Femur (tissue), 1 donor: ENCODE measurements around the gene CTNNBL1.
"Not testable (repeated sequence)": the region's sequence is repeated elsewhere in the genome, so short reads cannot be mapped to it uniquely, and the experiment has no call there.

ENCODE experiments used
- DNase-seq: peaks from one replicate; pipeline ENCODE4 v3.0.0-alpha.2; 2017

Gene CTNNBL1

DNA sequence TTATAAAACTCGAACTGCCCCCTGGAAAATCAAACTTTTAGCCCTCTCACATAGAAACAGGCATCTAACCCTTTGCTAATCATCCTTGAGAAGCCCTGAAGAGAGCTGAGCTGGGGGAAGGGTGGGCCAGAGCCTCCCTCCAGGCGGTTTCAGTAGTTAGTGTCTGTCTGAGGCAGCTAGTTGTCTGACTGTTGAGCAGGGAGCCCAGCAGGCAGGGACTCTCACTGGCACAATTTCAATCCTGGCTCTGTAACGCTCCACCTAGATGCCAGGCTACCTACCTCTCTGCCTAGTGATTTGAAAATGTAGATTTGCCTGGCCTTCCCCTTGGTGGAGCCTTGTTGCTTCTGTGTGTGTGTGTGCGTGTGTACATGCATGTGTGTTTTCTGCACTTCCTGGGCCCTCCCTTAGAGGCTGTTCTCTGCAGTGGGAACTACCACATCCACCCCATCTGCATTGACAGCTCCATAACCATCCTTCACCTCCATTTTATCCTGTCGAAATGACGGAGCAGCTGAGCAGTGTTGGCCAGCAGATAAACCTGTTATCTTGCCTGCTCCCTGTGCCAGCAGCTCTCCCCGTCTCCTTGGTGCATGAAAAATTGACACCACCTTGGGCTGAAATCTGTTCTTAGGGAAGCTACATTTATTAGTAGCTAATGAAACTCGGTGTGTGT is 139.5 kb downstream of the CTNNBL1 start:
- no peak for DNase-seq

DNA sequence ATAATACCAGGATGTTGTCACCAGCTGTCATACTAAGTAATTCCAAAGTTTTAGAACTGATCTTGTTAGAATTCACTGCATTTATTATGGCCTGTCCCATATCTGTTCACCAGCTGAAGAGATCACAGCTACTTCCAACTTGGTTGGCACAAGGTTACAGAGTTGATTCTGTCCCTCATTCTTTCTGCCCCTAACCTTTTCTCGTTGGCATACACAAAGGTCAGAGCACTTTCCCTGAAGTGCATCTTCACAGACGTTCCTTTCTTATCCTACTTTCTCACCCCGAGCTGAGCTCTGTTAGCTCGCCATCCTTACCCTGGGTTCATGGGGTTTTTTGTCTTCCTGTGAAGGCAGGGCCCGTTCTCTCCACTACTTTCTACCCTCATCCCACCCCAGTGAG is 143.1 kb downstream of the CTNNBL1 start:
- no peak for DNase-seq

DNA sequence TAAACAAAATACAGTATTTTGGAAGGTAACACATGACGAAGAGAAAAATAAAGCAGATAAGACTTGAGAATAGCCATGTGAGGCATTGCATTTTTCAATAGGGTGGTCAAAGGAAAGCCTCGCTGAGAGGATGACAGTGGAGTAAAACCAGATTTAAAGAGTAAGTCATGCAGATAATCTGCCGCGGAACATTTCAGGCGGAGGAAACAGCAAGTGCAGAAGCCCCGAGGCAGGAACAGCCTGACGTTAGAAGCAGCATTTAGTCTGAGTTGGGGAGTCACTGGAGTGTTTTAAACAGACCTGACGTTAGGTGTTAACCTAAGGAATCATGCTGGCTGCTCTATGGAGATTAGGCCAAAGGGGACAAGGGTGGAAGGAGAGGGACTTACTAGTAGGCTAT is 144.1 kb downstream of the CTNNBL1 start:
- DNase-seq, result no peak

DNA sequence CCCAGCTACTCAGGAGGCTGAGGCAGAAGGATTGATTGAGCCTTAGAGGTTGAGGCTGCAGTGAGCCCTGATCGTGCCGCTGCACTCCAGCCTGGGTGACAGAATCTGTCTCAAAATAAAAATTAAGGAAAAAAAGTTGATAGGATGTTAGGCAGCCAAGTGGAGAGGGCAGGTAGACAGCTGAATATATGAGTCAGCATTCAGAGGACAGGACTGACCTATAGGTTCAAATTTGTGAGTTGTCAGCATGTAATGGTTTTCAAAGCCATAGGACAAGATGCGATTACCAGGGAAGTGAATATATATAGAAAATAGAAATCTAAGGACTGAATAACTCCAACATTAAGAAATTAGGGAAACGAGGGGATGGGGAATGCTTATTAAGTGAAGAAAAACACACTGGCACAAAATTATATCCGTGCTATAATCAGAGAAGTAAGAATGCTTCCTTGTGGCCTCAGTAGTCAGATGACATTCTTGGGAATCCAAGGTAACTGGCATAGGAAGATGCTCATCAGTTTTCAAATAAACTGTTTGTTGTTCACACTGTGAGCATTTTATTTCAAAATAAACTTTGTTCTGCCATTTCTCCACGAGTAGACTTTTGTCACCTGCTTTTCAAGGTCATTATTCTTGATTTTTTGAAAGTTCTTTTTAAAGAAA is 145.1 kb downstream of the CTNNBL1 start:
- no peak for DNase-seq

DNA sequence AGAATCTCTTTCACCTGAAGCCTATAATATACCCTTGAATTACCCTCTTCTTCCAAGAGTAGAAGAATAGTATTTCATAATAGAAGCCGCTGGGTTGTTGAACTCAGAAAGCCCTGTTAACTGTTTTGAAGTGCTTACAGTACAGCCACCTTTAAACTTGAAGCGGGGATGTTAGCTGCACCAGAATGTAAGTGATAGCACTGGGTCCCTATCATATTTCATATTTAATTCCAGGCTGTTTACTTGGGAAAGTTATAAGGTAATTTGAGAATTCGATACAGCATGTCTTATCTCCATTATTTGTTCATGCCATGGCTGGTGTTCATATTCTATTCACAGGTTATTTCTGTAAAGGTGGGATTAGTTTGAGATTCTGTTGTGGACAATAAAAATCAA is 145.6 kb downstream of the CTNNBL1 start:
- no peak for DNase-seq

DNA sequence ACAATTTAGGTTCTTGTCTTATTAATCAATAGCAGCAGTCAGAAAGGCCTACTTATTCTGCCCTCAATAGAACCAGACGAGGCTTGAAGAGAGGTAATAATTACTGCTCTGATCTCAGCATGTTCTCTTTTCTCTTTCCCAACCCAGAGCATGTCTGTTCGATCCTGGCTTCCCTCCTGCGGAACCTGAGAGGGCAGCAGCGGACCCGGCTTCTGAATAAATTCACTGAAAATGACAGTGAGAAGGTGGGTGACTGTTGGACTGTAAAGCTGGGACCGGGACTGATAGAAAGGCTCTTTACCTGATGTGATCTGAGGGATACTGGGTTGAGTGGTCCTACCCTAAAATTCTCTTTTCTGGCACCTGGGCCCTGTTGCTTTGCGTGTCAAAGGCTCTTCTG is 146.1 kb downstream of the CTNNBL1 start:
- DNase-seq, result no peak

DNA sequence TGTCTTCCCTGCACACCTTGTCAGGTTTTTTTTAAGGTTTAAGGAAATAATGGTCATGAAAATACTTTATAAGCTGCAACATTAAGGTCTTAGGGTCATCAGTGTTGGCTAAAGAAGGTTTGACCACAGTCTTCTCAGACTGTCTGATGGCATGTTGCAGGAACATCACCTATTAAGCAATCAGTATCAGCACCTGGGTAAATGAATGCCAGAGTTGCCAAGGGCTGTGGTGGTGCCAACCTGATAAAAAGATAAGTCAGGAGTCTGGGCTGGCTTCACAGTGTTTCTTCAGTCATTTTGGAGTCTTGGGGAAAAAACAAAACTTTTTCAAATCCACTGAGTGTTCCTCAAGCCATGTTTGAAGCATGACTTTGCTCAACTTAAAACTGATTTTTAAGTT is 147.6 kb downstream of the CTNNBL1 start:
- DNase-seq, result no peak

DNA sequence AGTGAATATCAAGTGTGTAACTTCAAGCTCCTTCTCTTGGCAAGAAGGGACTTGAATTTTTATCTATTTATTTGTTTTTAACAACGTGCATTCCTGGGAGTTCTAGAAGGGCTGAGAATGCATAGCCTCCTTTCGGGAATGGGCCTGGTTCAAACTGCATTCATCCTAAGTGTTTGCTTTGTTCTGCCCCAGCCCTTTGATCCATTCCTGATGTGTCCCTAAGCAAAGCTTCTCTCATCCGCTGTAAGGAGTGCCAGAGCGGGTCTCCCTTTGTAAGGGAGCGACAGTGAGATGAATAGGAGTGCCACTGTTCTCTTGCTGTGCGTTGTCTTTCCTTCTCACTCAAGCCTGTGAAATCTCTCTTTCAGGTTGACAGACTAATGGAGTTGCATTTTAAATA is 148.1 kb downstream of the CTNNBL1 start:
- no peak for DNase-seq

DNA sequence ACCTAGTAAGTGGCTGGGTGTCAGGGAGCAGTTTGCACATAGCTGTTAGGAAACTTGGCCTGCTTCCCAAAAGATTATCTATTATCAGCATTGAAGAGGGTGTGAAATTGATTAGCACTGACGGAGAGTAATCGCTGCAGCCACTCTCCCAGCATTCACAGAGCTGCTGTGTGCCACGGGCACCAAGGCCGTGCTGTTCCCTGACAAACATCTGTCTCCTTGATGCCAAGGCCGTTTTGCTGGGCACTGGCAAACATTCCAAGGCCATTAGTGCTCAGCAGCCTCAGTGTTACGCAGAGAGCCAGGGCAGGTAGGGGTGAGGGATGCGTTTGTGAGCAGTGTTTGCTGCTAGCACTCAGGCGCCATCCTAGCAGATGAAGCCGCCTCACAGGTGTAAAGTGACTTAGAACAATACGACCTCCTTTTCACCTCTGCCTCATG is 151.4 kb downstream of the CTNNBL1 start:
- DNase-seq, result no peak

DNA sequence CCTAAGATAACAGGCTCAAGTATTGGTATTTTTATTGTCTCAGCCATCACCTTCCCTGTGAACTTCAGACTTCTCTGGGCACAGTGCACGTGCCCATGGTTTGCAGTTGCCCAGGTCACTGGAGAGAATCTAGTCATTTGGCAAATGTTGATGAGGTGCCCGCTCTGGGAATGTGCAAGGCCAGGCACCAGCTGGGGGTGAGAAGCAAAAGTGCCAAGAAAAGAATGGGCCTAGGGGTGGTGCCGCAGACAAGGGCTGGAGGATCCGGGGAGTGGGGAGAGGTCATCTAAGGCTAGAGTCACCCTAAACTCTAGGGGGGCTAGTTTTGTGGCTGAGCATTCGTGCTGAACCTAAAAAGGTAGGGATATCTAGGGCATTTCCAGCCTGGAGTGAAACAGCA is 152.0 kb downstream of the CTNNBL1 start:
- DNase-seq, result no peak

DNA sequence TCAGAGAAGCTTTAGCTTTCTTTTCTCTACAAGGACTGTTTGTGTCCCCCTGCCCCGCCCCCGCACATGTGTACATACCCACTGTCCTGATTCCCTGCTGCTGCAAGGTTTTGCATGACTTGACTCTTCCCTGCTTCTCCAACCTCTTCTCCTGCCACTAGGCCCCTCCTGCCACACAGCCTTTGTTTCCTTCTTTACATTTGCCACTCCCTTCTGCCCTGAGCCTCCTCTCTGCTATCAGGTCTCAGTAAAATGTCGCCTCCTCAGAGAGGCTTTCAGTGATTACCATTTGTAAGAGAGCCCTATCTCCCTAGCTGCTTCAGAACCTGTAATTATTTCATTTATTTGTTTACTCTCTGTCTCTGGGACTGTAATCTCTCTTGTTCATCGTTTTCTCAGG is 152.7 kb downstream of the CTNNBL1 start:
- no peak for DNase-seq

DNA sequence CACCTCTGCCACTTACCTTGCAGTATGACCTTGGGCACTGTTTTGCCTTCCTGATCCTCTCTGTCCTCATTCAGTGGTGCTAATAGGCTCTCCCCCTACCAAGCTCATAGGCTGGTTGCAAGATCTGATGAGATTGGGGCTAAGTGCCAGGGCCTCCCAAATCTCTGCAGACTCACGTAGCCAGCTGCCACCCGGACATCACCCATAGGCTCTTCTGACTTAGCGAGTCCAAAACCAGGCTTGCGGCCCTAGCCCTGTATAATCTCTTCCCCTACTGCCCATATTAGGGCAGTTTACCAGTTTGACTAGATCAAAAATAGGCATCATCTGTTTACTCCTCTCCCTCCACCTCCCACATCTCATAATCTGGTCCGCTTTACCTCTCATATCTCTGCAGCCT is 154.9 kb downstream of the CTNNBL1 start:
- DNase-seq, result no peak

DNA sequence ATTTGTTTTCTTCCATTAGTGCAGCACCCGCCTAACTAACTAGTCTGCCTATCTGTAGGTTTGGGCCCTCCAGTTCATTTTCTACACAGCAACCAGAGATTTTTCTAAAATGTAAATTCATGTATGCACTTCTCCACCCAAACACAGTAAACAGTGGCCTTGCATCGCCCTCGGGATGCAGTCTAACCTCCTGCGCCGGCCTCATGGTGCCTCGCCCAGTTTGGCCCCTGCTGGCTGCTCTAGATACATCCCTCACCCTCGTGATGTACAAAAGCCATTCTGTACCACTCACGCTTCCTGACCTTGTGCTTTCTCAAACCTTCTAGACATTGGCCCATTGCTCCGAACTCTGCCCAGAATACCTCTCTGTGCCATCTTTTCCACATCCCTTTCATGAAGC is 155.3 kb downstream of the CTNNBL1 start:
- DNase-seq, result no peak

DNA sequence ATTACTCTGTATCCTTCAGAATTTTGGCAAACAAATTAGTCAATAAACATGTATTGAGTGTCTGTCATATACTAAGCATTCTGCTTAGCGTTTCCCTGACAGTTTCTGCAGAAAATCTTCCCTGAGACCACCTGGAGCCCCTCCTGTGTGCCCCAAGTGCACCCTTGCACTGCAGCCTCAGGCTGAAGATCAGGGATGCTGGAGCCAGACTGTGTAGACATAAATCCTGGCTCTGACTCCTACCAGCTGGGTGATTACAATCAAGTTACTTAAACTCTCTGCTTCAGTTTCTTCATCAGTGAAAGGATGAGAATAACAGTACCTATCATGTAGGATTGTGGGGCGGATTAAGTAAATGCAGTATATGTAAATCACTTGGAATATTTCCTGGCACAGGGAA is 155.7 kb downstream of the CTNNBL1 start:
- no peak for DNase-seq

DNA sequence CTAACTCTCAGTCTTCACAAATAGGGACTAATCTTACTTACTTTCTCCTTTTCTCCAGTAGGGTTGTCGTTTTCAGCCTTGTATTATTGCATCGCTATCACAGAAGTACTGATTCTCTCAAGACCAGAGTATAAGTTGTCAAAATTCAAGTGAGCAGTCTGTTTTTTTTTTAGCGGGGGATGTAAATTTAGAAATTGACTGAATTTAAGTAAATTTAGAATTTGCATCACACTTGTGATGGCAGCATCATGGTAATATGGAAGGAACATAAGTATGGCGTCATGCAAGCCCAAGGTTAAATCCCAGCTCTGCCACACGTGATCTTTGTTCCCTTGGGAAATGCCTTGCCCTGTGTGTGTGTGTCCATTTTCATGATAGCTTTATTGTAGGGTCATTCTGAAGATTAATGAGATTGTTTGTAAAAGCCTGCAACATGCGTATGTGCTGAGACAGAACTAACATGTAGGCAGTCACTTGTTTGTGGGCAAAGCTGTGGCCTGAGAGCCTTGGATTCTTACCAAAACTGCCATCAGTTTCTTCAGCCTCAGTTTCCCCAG is 156.3 kb downstream of the CTNNBL1 start:
- no peak for DNase-seq

DNA sequence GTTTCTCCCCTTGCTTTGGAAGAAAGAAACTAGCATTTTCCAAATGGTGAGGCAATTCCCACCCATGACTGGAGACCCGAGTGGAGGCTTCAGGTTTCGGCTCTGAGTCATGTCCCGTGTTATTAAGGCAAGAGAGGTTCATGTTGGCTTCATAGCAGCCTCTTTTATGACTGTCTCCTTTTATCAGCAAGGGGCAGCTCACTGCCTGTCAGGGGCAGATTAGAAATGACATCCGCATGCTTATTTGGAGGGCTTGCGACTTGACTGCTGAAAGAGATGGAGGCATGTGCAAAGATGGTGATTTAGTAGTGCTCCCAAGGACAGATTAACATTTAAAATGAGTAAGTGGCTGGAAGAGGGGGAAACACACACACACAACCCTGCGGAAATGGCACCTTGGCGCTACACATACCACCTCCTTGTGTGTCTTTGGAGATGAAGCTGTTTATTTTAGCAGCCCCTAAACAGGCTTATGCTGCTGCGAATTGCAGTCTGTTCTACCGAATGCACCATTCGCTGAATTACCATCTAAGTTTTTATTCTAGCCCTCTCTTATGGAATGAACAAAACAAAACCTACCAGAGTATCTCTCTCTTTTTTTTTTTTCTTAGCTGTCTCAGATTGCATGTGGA is 157.0 kb downstream of the CTNNBL1 start:
- DNase-seq, result no peak

DNA sequence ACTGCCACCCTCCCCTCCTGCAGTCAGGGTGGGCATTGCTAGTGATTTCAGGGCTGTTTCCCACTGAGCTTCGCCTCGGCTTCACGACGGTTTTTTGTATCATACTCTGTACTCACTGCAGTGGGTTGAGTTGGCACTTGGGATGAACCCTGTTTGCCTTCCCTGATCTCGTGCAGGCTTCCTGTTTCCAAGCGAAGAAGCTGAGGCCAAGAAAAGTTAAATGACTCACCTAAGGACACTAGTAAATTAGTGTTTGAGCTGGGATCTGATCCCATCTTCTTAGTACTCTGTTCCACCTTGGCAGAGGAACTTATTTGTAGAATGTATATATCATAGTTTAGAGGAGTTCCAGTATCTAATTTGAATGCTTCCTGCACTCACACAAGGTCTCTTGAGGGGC is 158.8 kb downstream of the CTNNBL1 start:
- DNase-seq, result no peak

DNA sequence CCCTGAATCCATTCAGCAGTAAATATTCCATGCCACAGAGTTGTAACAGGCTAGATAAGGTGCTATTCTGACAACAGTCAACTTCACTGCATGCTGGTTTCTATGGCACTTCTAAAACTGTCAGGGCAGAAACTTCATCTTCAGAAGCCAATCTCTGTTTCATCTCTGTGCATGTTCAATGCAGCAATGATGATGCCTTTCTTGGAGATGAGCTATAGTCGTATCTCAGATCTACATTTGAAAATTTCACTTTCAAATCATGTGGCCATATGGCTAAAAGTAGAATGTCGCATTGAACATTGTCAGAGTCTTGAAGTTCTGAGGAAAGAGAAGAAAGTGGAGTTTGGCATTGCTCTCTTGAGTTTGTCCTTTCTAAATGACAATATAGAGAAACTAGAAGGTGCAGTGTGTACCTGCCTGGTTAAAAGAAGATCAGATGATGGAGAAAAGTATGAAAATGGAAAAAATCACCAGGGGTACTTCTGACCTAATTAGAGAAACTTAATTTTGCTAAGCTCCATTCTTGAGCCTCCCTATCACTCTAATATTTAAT is 160.1 kb downstream of the CTNNBL1 start:
- no peak for DNase-seq

DNA sequence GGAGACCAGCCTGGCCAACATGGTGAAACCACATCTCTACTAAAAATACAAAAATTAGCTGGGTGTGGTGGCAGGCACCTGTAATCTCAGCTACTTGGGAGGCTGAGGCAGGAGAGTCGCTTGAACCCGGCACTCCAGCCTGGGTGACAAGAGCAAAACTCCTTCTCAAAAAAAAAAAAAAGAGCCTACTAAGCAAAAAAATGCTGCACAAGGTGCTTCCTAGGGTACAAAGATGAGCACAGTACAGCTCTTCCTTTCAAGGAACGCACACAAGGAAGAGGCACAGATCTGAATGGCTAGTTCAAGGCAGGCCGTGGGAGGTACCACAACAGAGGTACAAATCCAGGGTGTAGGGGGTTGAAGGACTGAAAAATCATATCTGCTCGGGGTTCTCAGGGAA is 162.2 kb downstream of the CTNNBL1 start:
- not testable (repeated sequence) for DNase-seq

DNA sequence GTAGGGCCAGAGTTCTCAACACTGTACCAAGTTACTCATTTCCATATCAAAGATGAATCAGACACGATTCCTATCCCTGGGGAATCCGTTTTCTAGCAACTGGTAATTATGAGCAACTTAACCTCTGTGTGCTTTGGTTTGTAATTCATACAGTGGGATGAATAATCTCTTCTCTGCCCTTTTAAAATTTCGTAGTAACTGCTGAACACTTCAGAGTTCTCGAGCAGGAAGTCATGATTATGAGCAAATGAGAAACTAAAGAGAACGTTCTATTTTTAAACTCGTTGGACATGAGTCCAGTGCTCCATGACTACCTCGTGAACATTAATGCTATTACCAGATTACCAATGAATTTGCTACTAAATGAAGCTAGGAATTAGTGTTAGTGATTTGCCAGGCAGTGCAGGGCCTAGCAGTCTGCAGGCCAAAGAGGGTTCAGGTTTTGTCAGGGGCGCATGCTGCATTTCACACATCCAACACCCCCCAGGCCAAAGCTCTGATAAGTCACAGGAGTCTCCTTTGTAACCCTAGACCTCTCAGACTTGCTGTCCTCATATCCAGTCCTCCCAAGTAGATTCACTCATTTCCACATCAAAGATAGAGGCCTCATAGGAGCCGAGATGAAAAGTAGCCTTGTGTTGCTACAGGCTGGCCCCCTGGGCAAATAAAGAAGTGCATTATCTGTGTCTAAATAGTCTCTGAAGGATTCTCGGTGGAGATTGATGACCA is 163.3 kb downstream of the CTNNBL1 start:
- DNase-seq, result no peak

DNA sequence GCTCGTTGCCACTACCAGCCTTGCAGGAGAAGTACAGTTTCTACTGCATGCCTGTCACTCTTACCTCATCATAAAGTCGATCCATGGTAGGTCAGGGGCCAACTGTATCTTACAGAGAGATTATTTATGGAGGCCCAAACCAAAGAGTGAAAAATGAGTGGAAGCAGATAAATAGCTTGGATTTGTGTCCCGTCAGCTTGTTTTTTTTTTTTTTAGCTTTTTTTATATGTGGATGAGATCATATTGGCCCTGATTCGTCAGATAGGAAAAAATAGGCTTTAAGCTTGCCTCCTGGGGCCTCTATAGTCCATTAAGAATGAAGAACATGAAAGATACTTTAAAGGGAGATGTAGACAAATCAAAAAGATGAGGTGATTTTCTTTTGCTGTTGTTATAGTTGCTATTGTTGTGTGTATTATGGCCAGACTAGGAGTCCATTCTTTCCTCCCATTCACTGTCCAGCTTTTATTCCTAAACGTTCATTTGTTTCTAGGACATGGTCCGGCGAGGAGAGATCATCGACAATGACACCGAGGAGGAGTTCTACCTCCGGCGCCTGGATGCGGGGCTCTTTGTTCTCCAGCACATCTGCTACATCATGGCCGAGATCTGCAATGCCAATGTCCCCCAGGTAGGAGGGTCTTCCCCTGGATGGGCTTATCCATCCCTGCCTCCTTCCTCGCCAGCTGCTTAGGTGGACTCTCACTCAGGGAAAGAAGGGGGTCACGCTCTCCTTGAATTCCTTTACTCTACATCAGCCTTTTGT is 165.8 kb downstream of the CTNNBL1 start:
- DNase-seq, result no peak

DNA sequence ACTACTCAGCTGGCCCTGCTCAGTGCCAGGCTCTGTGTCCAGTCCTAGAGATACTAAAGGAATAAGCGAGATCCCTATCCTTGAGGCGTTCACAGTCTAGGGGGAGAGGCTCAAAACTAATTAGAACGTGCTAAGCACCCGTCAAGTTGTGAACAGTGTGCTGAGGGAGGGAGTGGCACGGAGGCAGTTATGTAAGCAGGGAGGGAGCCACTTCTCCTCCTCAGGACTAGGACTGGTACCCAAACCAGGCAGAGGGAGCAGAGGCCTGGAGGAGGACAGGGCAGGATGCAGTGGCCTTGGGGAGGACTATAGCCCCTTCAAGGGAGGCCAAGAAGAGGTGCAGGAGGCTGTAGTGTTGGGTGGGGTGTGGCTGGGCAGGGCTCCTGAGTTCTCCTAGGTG is 169.5 kb downstream of the CTNNBL1 start:
- DNase-seq, result no peak
